Activated CD8-positive, alpha-beta T cell treated with anti-CD3 and anti-CD28 coated beads for 36 hours (primary cell): ENCODE results near the gene SECTM1. TPM values are rescaled to one million over a fixed set of nuclear protein-coding genes. Genes with fewer than 3 reads are reported as not detected.

Experiments
- ATAC-seq: fragments of 200-7000 bp; cut with Tn5 transposase; one replicate; pipeline ENCODE4 v1.10.0; 2021; ENCODE audit warnings: mild to moderate bottlenecking, moderate library complexity
- CTCF ChIA-PET: fragments of 350-600 bp; sonication (Branson Sonifier 250); formaldehyde crosslinking; loops from one replicate; lab custom pipeline; 2021; ENCODE audit warnings: antibody characterized with exemption; lab: Charles Lee
- POLR2A ChIA-PET: fragments of 350-600 bp; sonication (Branson Sonifier 250); formaldehyde crosslinking; loops from one replicate; lab custom pipeline; 2021; ENCODE audit warnings: antibody characterized with exemption; lab: Charles Lee
- DNase-seq: peaks from one replicate; pipeline ENCODE4 v3.0.0-alpha.2; 2020
- H3K27ac Mint-ChIP-seq: one replicate; pipeline ENCODE4 v1.8.0; 2021; ENCODE audit warnings: mild to moderate bottlenecking, mixed read lengths
- H3K27me3 Mint-ChIP-seq: one replicate; pipeline ENCODE4 v1.8.0; 2021; ENCODE audit warnings: mixed read lengths
- H3K36me3 Mint-ChIP-seq: one replicate; pipeline ENCODE4 v1.8.0; 2021; ENCODE audit warnings: low read depth, mixed read lengths
- H3K4me1 Mint-ChIP-seq: one replicate; pipeline ENCODE4 v1.8.0; 2021; ENCODE audit warnings: low read depth, mixed read lengths
- H3K4me3 Mint-ChIP-seq: one replicate; pipeline ENCODE4 v1.8.0; 2021; ENCODE audit warnings: mild to moderate bottlenecking, moderate library complexity, mixed read lengths
- H3K9me3 Mint-ChIP-seq: one replicate; pipeline ENCODE4 v1.8.0; 2021; ENCODE audit warnings: mixed read lengths
- CTCF ChIP-seq: fragments of 200-600 bp; IDR thresholded peaks from one replicate; pipeline ENCODE4 v1.8.0; 2022; ENCODE audit warnings: antibody characterized with exemption, mild to moderate bottlenecking
- intact Hi-C: fragments of 100-400 bp; cut with micrococcal nuclease; formaldehyde crosslinking; loops from one replicate; pipeline ENCODE4 v1.10.0; 2022
- total RNA-seq, 2 experiments: library from RNA; stranded (reverse); gene quantifications; one replicate each; pipeline ENCODE4 v1.2.3, GENCODE V29; 2021

The SECTM1 gene
- total RNA-seq, 2 experiments from 2014 or later = 0.45 to 0.50 TPM

- intact Hi-C loops = no loop called here
- DNase-seq (no peak), ATAC-seq (no peak)
- H3K4me1 Mint-ChIP-seq = peaks cover 23% of the 10 kb centered on the region
- POLR2A ChIA-PET = interaction anchor here (1.0 to 1.8 kb wide), 2 partner anchors 10 to 29 kb away, joined by 3 to 9 read pairs; partner anchors contain the start of gene CD7
- H3K27me3 Mint-ChIP-seq = peaks cover 3% of the 10 kb centered on the region
- peaks cover 3% of the 10 kb centered on the region for H3K36me3 Mint-ChIP-seq
- H3K9me3 Mint-ChIP-seq = no peaks in the 10 kb centered on the region
- H3K4me3 Mint-ChIP-seq = no peak overlapping the region
- CTCF ChIA-PET = no interaction called here
- no peak for TF ChIP-seq CTCF
- H3K27ac Mint-ChIP-seq = no peak overlapping the region
Measured at GRCh38 chr17:82327289-82327688, 6.3 kb downstream of the SECTM1 start.

GRCh38 chr17:82325286-82326180 is 8.0 kb downstream of the SECTM1 start:
- intact Hi-C loops = no loop called here
- ChIA-PET POLR2A (interaction anchor here (1.0 to 1.8 kb wide), 4 partner anchors 8 to 33 kb away, joined by 3 to 9 read pairs (median 4); partner anchors contain the start of gene CD7), CTCF (interaction anchor here (1.2 to 1.3 kb wide), 2 partner anchors 26 kb away, joined by 3 to 4 read pairs; no protein-coding TSS in a partner anchor)
- Mint-ChIP-seq H3K4me3 (no peak overlapping the region), H3K27me3 (no peaks in the 10 kb centered on the region), H3K27ac (no peak overlapping the region), H3K36me3 (peaks cover 5% of the 10 kb centered on the region), H3K4me1 (peaks cover 32% of the 10 kb centered on the region), H3K9me3 (no peaks in the 10 kb centered on the region)
- TF ChIP-seq CTCF = no peak
- DNase-seq (no peak), ATAC-seq (no peak)

- Mint-ChIP-seq H3K4me1 (peaks cover 32% of the 10 kb centered on the region), H3K9me3 (no peaks in the 10 kb centered on the region), H3K4me3 (no peak overlapping the region), H3K27ac (no peak overlapping the region), H3K36me3 (peaks cover 5% of the 10 kb centered on the region), H3K27me3 (no peaks in the 10 kb centered on the region)
- TF ChIP-seq CTCF = no peak
- DNase-seq = no peak
- ChIA-PET CTCF (interaction anchor here (1.2 to 1.5 kb wide), 4 partner anchors 8 to 26 kb away, joined by 3 to 4 read pairs (median 3); no protein-coding TSS in a partner anchor), POLR2A (interaction anchor here (1.2 to 1.4 kb wide), 2 partner anchors 27 to 32 kb away, joined by 4 read pairs; no protein-coding TSS in a partner anchor)
- intact Hi-C loops = loop anchor here (5.0 kb wide), 1 partner anchor 82 kb away; no protein-coding TSS in a partner anchor
- ATAC-seq = peak; percentile 21
Measured at GRCh38 chr17:82324566-82325285, 8.8 kb downstream of the SECTM1 start.

GRCh38 chr17:82323514-82324234 is 9.9 kb downstream of the SECTM1 start:
- no peak overlapping the region for H3K27ac Mint-ChIP-seq
- ChIA-PET CTCF (interaction anchor here (1.2 to 3.5 kb wide), 4 partner anchors 9 to 88 kb away, joined by 3 to 10 read pairs (median 6); partner anchors contain the start of gene SECTM1), POLR2A (interaction anchor here (2.3 to 4.0 kb wide), 2 partner anchors 22 to 50 kb away, joined by 9 to 16 read pairs; partner anchors contain the start of gene CSNK1D)

More at GRCh38 chr17:82323514-82324234, 9.9 kb downstream of the SECTM1 start:
- DNase-seq (no peak), ATAC-seq (no peak)
- H3K36me3 Mint-ChIP-seq = peaks cover 5% of the 10 kb centered on the region
- intact Hi-C loops = loop anchor here (5.0 kb wide), 1 partner anchor 81 kb away; no protein-coding TSS in a partner anchor
- peak overlapping the region; percentile 42 for H3K4me3 Mint-ChIP-seq
- TF ChIP-seq CTCF = no peak
- H3K27me3 Mint-ChIP-seq = no peaks in the 10 kb centered on the region
- H3K9me3 Mint-ChIP-seq = no peaks in the 10 kb centered on the region
- peaks cover 32% of the 10 kb centered on the region for H3K4me1 Mint-ChIP-seq
